ENCODE results near the gene ZCCHC4.

ZCCHC4 gene

DNA sequence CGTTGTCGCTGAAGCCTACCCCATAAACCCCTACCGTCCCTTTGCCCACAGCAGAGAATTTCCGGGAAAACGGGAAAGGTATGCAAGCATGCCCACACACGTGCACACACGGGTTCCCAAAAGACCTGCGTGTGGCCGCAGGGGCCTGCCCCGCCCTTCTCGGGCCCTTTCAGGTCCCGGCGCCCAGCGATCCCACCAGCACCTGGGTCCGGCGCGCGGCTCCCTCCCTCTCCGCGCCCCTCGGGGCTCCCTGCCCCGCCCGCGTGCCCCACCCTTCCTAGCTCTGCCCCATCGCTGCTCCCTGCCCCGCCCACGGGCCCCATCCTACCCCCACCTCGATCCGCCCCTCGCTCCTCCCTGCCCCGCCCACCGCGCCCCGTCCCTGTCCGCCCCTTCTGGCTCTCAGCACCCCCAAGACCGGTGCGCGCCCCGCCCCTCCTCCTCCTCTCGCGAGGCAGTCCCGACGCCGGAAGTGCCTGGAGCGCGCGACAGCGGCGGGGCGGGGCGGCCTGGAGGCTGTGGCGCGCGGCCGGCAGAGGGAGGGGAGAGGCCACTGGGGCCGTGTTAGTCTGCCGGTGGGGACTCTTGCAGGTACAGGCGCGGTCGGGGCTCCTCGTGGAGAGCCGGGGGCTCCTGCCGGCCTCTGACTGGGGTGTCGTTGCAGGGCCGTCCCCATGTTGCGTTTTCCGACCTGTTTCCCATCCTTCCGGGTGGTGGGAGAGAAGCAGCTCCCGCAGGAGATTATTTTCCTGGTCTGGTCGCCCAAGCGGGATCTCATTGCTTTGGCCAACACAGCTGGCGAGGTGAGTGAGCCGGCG, 64.4 kb downstream of the ZCCHC4 start, which contains the start of gene ANAPC4 (continued):
- TF ChIP-seq, protein P1, sequence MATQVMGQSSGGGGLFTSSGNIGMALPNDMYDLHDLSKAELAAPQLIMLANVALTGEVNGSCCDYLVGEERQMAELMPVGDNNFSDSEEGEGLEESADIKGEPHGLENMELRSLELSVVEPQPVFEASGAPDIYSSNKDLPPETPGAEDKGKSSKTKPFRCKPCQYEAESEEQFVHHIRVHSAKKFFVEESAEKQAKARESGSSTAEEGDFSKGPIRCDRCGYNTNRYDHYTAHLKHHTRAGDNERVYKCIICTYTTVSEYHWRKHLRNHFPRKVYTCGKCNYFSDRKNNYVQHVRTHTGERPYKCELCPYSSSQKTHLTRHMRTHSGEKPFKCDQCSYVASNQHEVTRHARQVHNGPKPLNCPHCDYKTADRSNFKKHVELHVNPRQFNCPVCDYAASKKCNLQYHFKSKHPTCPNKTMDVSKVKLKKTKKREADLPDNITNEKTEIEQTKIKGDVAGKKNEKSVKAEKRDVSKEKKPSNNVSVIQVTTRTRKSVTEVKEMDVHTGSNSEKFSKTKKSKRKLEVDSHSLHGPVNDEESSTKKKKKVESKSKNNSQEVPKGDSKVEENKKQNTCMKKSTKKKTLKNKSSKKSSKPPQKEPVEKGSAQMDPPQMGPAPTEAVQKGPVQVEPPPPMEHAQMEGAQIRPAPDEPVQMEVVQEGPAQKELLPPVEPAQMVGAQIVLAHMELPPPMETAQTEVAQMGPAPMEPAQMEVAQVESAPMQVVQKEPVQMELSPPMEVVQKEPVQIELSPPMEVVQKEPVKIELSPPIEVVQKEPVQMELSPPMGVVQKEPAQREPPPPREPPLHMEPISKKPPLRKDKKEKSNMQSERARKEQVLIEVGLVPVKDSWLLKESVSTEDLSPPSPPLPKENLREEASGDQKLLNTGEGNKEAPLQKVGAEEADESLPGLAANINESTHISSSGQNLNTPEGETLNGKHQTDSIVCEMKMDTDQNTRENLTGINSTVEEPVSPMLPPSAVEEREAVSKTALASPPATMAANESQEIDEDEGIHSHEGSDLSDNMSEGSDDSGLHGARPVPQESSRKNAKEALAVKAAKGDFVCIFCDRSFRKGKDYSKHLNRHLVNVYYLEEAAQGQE (tag by site-specific recombination; IDR thresholded peaks at IDR 0.05): 0 out of 2 replicates have a peak, but pooled peaks have one; percentile 11
- TF ChIP-seq ZNF335 (tag by site-specific recombination; conservative IDR thresholded peaks at IDR 0.05): peak; percentile 49
- TF ChIP-seq, protein P2, sequence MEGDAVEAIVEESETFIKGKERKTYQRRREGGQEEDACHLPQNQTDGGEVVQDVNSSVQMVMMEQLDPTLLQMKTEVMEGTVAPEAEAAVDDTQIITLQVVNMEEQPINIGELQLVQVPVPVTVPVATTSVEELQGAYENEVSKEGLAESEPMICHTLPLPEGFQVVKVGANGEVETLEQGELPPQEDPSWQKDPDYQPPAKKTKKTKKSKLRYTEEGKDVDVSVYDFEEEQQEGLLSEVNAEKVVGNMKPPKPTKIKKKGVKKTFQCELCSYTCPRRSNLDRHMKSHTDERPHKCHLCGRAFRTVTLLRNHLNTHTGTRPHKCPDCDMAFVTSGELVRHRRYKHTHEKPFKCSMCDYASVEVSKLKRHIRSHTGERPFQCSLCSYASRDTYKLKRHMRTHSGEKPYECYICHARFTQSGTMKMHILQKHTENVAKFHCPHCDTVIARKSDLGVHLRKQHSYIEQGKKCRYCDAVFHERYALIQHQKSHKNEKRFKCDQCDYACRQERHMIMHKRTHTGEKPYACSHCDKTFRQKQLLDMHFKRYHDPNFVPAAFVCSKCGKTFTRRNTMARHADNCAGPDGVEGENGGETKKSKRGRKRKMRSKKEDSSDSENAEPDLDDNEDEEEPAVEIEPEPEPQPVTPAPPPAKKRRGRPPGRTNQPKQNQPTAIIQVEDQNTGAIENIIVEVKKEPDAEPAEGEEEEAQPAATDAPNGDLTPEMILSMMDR (tag by site-specific recombination; IDR thresholded peaks at IDR 0.05): 0 out of 2 replicates have a peak, but pooled peaks have one; percentile 11
- no peak for TF ChIP-seq ZNF138 (tag by site-specific recombination; IDR thresholded peaks at IDR 0.05; ENCODE audit: borderline replicate concordance)
- no peak for TF ChIP-seq ZNF747 (tag by site-specific recombination; IDR thresholded peaks at IDR 0.05)
- TF ChIP-seq ZNF221 (tag by site-specific recombination; IDR thresholded peaks at IDR 0.05; ENCODE audit: borderline replicate concordance): no peak
- TF ChIP-seq ZBTB21 (tag by site-specific recombination; IDR thresholded peaks at IDR 0.05): no peak
- TF ChIP-seq, protein P3, sequence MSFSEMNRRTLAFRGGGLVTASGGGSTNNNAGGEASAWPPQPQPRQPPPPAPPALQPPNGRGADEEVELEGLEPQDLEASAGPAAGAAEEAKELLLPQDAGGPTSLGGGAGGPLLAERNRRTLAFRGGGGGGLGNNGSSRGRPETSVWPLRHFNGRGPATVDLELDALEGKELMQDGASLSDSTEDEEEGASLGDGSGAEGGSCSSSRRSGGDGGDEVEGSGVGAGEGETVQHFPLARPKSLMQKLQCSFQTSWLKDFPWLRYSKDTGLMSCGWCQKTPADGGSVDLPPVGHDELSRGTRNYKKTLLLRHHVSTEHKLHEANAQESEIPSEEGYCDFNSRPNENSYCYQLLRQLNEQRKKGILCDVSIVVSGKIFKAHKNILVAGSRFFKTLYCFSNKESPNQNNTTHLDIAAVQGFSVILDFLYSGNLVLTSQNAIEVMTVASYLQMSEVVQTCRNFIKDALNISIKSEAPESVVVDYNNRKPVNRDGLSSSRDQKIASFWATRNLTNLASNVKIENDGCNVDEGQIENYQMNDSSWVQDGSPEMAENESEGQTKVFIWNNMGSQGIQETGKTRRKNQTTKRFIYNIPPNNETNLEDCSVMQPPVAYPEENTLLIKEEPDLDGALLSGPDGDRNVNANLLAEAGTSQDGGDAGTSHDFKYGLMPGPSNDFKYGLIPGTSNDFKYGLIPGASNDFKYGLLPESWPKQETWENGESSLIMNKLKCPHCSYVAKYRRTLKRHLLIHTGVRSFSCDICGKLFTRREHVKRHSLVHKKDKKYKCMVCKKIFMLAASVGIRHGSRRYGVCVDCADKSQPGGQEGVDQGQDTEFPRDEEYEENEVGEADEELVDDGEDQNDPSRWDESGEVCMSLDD (tag by site-specific recombination; IDR thresholded peaks at IDR 0.05): peak; percentile 56
- TF ChIP-seq, protein P4, sequence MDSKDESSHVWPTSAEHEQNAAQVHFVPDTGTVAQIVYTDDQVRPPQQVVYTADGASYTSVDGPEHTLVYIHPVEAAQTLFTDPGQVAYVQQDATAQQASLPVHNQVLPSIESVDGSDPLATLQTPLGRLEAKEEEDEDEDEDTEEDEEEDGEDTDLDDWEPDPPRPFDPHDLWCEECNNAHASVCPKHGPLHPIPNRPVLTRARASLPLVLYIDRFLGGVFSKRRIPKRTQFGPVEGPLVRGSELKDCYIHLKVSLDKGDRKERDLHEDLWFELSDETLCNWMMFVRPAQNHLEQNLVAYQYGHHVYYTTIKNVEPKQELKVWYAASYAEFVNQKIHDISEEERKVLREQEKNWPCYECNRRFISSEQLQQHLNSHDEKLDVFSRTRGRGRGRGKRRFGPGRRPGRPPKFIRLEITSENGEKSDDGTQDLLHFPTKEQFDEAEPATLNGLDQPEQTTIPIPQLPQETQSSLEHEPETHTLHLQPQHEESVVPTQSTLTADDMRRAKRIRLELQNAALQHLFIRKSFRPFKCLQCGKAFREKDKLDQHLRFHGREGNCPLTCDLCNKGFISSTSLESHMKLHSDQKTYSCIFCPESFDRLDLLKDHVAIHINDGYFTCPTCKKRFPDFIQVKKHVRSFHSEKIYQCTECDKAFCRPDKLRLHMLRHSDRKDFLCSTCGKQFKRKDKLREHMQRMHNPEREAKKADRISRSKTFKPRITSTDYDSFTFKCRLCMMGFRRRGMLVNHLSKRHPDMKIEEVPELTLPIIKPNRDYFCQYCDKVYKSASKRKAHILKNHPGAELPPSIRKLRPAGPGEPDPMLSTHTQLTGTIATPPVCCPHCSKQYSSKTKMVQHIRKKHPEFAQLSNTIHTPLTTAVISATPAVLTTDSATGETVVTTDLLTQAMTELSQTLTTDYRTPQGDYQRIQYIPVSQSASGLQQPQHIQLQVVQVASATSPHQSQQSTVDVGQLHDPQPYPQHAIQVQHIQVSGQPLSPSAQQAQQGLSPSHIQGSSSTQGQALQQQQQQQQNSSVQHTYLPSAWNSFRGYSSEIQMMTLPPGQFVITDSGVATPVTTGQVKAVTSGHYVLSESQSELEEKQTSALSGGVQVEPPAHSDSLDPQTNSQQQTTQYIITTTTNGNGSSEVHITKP (tag by site-specific recombination; IDR thresholded peaks at IDR 0.05): no peak
- no peak for TF ChIP-seq RBAK (tag by site-specific recombination; IDR thresholded peaks at IDR 0.05)
- no peak for TF ChIP-seq ZNF140 (tag by site-specific recombination; IDR thresholded peaks at IDR 0.05)
- peak; percentile 14; the same call in 1 of the 2 replicates for TF ChIP-seq ZNF561 (tag by site-specific recombination; IDR thresholded peaks at IDR 0.05; ENCODE audit: borderline replicate concordance)
- TF ChIP-seq, protein P5, sequence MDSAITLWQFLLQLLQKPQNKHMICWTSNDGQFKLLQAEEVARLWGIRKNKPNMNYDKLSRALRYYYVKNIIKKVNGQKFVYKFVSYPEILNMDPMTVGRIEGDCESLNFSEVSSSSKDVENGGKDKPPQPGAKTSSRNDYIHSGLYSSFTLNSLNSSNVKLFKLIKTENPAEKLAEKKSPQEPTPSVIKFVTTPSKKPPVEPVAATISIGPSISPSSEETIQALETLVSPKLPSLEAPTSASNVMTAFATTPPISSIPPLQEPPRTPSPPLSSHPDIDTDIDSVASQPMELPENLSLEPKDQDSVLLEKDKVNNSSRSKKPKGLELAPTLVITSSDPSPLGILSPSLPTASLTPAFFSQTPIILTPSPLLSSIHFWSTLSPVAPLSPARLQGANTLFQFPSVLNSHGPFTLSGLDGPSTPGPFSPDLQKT (IDR thresholded peaks at IDR 0.05; ENCODE audit: borderline replicate concordance, low read depth, low read length): no peak; the same call in 1 of the 2 replicates
- no peak for TF ChIP-seq YY2 (tag by site-specific recombination; IDR thresholded peaks at IDR 0.05)
- TF ChIP-seq, protein P6, sequence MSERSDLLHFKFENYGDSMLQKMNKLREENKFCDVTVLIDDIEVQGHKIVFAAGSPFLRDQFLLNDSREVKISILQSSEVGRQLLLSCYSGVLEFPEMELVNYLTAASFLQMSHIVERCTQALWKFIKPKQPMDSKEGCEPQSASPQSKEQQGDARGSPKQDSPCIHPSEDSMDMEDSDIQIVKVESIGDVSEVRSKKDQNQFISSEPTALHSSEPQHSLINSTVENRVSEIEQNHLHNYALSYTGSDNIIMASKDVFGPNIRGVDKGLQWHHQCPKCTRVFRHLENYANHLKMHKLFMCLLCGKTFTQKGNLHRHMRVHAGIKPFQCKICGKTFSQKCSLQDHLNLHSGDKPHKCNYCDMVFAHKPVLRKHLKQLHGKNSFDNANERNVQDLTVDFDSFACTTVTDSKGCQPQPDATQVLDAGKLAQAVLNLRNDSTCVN (tag by site-specific recombination; optimal IDR thresholded peaks at IDR 0.05): peak; percentile 92
- TF ChIP-seq ZNF664 (tag by site-specific recombination; IDR thresholded peaks at IDR 0.05): no peak
- no peak for TF ChIP-seq ZNF792 (tag by site-specific recombination; IDR thresholded peaks at IDR 0.05)
- TF ChIP-seq SP7 (tag by site-specific recombination; IDR thresholded peaks at IDR 0.05): no peak
- TF ChIP-seq, protein P7, sequence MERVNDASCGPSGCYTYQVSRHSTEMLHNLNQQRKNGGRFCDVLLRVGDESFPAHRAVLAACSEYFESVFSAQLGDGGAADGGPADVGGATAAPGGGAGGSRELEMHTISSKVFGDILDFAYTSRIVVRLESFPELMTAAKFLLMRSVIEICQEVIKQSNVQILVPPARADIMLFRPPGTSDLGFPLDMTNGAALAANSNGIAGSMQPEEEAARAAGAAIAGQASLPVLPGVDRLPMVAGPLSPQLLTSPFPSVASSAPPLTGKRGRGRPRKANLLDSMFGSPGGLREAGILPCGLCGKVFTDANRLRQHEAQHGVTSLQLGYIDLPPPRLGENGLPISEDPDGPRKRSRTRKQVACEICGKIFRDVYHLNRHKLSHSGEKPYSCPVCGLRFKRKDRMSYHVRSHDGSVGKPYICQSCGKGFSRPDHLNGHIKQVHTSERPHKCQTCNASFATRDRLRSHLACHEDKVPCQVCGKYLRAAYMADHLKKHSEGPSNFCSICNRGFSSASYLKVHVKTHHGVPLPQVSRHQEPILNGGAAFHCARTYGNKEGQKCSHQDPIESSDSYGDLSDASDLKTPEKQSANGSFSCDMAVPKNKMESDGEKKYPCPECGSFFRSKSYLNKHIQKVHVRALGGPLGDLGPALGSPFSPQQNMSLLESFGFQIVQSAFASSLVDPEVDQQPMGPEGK (tag by site-specific recombination; IDR thresholded peaks at IDR 0.05): peak; percentile 73
